22Rv1 (cell line): ENCODE measurements around the gene MTCL1.

Experiments
- ZFX ChIP-seq: fragments of 450-650 bp; IDR thresholded peaks from 2 replicates; pipeline ENCODE4 v1.6.1; 2017; ENCODE audit warnings: antibody characterized with exemption, borderline replicate concordance
- TF ChIP-seq, protein P1 (sequence below): fragments of 450-650 bp; IDR thresholded peaks from 2 replicates; pipeline ENCODE4 v1.5.1; 2017; ENCODE audit warnings: mild to moderate bottlenecking

DNA sequence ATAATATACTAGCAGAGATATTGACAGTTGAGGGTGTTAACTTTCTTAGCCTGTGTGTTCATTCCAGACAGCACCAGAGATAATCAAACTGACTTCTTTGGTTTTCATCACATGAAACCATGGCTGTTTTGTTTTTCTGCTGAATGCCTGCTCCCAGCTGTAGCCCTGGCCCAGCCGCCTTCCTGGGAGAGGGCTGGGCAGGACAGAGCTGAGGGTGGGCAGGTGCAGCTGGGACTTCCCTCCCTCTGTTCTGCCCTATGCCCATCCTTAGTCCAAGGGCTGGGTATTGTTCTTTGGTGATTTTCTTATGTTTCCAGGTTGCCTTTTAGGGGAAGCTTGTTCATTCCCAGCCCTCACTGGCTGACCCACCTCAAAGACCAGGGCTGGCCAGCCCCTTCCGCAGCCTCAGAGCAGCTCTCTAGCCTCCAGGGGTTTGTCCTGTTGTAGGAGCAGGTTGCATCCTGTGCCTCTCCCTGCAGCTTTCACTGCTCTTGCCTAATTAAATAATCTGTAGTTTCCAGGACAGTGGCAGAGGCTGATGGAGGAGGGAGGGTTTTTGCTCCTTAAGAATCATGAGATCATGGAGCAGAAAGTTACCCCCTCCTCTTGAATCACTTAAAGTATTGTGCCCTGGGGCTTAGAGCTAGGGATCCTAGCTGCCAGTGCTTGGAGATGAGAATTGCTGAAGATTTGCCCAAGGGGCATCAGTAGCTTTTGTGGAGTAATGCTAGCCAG is 61.4 kb downstream of the MTCL1 start:
- TF ChIP-seq, protein P1, sequence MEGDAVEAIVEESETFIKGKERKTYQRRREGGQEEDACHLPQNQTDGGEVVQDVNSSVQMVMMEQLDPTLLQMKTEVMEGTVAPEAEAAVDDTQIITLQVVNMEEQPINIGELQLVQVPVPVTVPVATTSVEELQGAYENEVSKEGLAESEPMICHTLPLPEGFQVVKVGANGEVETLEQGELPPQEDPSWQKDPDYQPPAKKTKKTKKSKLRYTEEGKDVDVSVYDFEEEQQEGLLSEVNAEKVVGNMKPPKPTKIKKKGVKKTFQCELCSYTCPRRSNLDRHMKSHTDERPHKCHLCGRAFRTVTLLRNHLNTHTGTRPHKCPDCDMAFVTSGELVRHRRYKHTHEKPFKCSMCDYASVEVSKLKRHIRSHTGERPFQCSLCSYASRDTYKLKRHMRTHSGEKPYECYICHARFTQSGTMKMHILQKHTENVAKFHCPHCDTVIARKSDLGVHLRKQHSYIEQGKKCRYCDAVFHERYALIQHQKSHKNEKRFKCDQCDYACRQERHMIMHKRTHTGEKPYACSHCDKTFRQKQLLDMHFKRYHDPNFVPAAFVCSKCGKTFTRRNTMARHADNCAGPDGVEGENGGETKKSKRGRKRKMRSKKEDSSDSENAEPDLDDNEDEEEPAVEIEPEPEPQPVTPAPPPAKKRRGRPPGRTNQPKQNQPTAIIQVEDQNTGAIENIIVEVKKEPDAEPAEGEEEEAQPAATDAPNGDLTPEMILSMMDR, result no peak
- no peak for TF ChIP-seq ZFX
